Epithelial cell of proximal tubule (primary cell): ENCODE measurements around the gene SPACDR. TPM values are rescaled to one million over a fixed set of nuclear protein-coding genes. Genes with fewer than 3 reads are reported as not detected.

ENCODE experiments used
- DNase-seq: peaks from one replicate; pipeline ENCODE4 v3.0.0-alpha.2; 2011; ENCODE audit warnings: low read depth
- H3K4me3 ChIP-seq: 2 replicates; pipeline ENCODE4 v1.5.1; 2011; ENCODE audit warnings: low read depth, mild to moderate bottlenecking, low read length
- CTCF ChIP-seq: conservative IDR thresholded peaks from 2 replicates; pipeline ENCODE4 v1.5.1; 2012; ENCODE audit warnings: low read depth, mild to moderate bottlenecking, low read length
- total RNA-seq: library from RNA; depleted of rRNA; stranded (reverse); fragments of >200 nt; gene quantifications from 2 replicates; pipeline ENCODE4 v1.2.3, GENCODE V29; 2015

The SPACDR gene
- total RNA-seq, 1 donor from 2014 or later = not detected

DNA sequence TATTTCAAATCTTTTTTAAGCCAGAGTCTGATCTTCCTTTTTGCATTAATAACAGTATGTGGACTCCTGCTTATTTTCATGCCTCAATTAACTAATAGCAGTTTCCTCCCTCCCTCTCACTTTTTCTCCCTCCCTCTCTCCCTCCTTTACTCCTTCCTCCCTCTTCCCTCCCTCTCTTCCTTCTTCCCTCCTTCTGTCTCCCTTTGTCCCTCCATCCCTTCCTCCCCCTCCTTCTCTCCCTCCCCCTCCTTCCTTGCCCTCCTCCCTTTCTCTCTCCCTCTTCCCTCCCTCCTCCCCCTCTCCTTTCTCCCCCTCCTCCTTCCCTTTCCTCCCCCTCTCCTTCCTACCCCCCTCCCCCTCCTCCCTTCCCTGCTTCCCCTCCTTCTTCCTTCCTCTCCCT is 37.5 kb downstream of the SPACDR start:
- H3K4me3 ChIP-seq = no peak overlapping the region
- no peak for DNase-seq
- no peak for TF ChIP-seq CTCF

DNA sequence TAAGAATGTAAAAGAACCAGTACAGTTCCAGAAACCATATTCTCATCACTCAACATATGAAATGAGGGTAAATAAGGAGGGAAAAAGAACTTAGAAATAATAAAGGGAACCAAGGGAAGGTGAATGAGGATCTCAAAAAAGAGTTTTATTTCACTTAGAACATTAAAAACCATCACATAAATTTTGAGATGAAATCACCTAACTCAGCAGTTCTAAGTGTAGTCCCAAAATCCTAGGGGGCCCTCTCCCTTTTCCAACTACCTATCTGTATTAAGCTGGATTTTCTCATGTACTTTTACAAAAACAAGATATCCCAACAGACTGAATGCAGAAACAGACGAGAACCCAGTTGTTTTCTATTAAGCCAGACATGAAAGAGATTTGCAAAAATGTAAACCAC is 38.7 kb downstream of the SPACDR start:
- TF ChIP-seq CTCF = no peak
- no peak overlapping the region for H3K4me3 ChIP-seq
- DNase-seq = no peak

- no peak for TF ChIP-seq CTCF
- H3K4me3 ChIP-seq = no peak overlapping the region
- DNase-seq = no peak
These were observed 40.7 kb downstream of the SPACDR start for GRCh38 chr7:100423315-100423714.

GRCh38 chr7:100419660-100420226 is 44.3 kb downstream of the SPACDR start:
- H3K4me3 ChIP-seq = no peak overlapping the region
- no peak for DNase-seq
- no peak for TF ChIP-seq CTCF

DNA sequence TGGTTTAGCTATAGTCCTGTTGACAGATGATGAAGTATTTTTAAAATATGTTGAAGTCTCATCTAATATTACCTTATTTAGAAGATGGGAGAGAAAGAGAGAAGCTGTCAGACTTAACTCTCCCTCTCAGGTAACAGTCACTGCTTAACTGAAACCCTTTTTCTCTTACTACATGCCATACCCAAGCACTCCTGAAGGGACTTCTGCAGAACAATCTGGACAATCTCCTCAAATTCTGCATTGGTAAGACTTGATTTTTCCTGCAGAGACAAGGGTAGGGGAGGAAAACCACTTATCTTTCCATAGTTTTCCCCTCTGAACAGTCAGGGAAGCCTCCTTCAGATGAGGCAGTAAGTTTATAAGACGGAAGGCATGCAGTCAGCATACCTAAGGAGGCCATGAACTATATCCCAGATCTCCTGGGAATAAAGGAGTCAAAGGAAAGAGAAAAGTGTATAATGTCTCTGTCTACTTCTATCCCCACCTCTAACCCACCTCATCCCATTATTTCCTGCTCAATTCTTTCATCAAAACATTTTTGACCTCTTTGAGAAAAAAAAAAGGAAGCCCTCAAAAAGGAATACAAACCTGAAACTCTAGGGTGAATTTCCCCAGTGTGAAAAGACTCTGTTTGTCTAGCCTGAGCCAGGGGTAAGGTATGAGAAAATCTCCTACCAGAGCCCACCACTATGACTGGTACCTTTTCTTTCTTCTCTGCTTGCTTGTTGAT is 45.0 kb downstream of the SPACDR start:
- no peak for DNase-seq
- no peak for TF ChIP-seq CTCF
- H3K4me3 ChIP-seq = no peak overlapping the region

DNA sequence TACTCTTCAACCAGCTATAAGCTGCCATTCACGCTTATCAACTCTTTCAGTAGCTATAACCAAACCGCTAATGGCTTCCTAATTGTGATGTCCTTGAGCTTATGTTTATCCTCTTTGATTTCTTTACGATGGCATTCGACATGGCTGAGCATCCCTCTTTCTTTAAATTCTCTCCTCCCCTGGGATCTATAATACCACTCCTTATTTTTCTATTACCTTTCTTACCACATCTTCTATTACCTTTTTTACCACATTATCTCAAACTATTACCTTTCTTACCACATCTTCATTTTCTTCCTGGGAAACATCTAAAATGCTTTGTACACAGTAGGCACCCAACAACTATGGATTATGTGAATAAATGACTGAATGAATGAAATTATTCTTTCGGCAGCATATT is 48.6 kb downstream of the SPACDR start:
- no peak for TF ChIP-seq CTCF
- DNase-seq = no peak
- H3K4me3 ChIP-seq = no peak overlapping the region

DNA sequence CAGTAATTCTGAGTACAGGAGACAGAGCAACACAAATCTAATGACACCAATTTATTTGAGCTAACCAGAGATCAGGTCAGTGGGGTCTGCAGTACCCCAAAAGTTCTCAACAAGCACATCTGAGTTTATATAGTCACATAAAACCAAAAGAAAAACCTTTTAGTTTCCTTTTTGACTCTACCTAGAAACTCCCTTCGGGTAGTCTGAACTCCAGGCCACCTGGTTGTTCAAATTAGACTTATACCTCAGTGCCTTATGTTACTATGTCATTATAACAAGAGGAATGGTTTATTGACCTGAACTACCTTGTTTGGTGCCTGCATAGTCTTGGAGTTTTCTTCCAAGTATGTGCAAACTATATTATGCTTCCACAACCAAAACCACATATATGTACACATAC is 50.2 kb downstream of the SPACDR start:
- no peak for DNase-seq
- TF ChIP-seq CTCF = no peak
- no peak overlapping the region for H3K4me3 ChIP-seq
